HepG2 (cell line): ENCODE results near the gene RNF213. TPM values are rescaled to one million over a fixed set of nuclear protein-coding genes. Genes with fewer than 3 reads are reported as not detected.
A peak's percentile ranks its signal among the peaks of the same experiment; 100 is the strongest.

Source experiments
- FOXP1 ChIP-seq, 2 experiments: fragments of 450-650 bp in 1 of 2; IDR thresholded peaks; 2 replicates each; pipeline ENCODE4 v1.6.1; 2017 to 2018; ENCODE audit warnings: antibody characterized with exemption in 1 of 2
- NCOA1 ChIP-seq: sonication (generic); formaldehyde crosslinking; IDR thresholded peaks from 2 replicates; pipeline ENCODE4 v1.9.0; 2021; ENCODE audit warnings: missing genetic modification reagents
- NRL ChIP-seq: sonication (generic); formaldehyde crosslinking; IDR thresholded peaks from 2 replicates; pipeline ENCODE4 v1.5.0; 2020; ENCODE audit warnings: missing genetic modification reagents, mild to moderate bottlenecking, moderate library complexity, borderline replicate concordance
- PLRG1 ChIP-seq: fragments of 450-650 bp; conservative IDR thresholded peaks from 2 replicates; pipeline ENCODE4 v1.6.1; 2016
- RFXAP ChIP-seq: sonication (generic); formaldehyde crosslinking; IDR thresholded peaks from 2 replicates; pipeline ENCODE4 v1.4.0; 2020; ENCODE audit warnings: missing genetic modification reagents, borderline replicate concordance
- TEF ChIP-seq: sonication (generic); formaldehyde crosslinking; IDR thresholded peaks from 2 replicates; pipeline ENCODE4 v1.5.0; 2020; ENCODE audit warnings: missing genetic modification reagents
- TSC22D2 ChIP-seq: sonication (generic); formaldehyde crosslinking; IDR thresholded peaks from 2 replicates; pipeline ENCODE4 v1.5.1; 2020; ENCODE audit warnings: missing genetic modification reagents, mild to moderate bottlenecking, borderline replicate concordance
- ZNF670 ChIP-seq: sonication (generic); formaldehyde crosslinking; IDR thresholded peaks from 2 replicates; pipeline ENCODE4 v1.8.0; 2022; ENCODE audit warnings: mild to moderate bottlenecking, missing genetic modification reagents, borderline replicate concordance
- ZSCAN12 ChIP-seq: sonication (generic); formaldehyde crosslinking; IDR thresholded peaks from 2 replicates; pipeline ENCODE4 v1.9.0; 2021; ENCODE audit warnings: mild to moderate bottlenecking, missing genetic modification reagents
- polyA plus RNA-seq, 8 experiments: library from polyadenylated mRNA; depleted of rRNA in 3 of 8; stranded (reverse) in 7 of 8; unstranded in 1 of 8; fragments of >200 nt; fragmentation: Illumina TruSeq in 4 of 8; extraction: Trizol in 4 of 8; gene quantifications; 2 replicates each; pipeline versions ENCODE4 v1.2.1 to v1.2.3, GENCODE V29; 2011 to 2016; ENCODE audit warnings: low read depth in 4 of 8, missing spikeins in 1 of 8, mixed read lengths in 1 of 8; ENCODE audit not compliant: insufficient read depth in 1 of 8
- total RNA-seq, 5 experiments: library from RNA; depleted of rRNA; stranded (reverse); fragments of >200 nt; fragmentation: Illumina TruSeq; extraction: Trizol; gene quantifications; 2 replicates each; pipeline ENCODE4 v1.2.3, GENCODE V29; 2016; ENCODE audit warnings: low read depth in 1 of 5
- TF ChIP-seq, protein P1 (sequence below): sonication (generic); formaldehyde crosslinking; IDR thresholded peaks from 2 replicates; pipeline ENCODE4 v1.5.1; 2020; ENCODE audit warnings: mild to moderate bottlenecking, missing genetic modification reagents, borderline replicate concordance
- TF ChIP-seq, protein P2 (sequence below): sonication (generic); formaldehyde crosslinking; IDR thresholded peaks from 2 replicates; pipeline ENCODE4 v1.4.0; 2020; ENCODE audit warnings: mild to moderate bottlenecking, missing genetic modification reagents, borderline replicate concordance

RNF213 gene
- total and polyA plus RNA-seq, 2 of the 13 experiments (the other 11 are each of a cell fraction or from before 2014, with no cell fraction given) = 38.6 to 38.7 TPM

DNA sequence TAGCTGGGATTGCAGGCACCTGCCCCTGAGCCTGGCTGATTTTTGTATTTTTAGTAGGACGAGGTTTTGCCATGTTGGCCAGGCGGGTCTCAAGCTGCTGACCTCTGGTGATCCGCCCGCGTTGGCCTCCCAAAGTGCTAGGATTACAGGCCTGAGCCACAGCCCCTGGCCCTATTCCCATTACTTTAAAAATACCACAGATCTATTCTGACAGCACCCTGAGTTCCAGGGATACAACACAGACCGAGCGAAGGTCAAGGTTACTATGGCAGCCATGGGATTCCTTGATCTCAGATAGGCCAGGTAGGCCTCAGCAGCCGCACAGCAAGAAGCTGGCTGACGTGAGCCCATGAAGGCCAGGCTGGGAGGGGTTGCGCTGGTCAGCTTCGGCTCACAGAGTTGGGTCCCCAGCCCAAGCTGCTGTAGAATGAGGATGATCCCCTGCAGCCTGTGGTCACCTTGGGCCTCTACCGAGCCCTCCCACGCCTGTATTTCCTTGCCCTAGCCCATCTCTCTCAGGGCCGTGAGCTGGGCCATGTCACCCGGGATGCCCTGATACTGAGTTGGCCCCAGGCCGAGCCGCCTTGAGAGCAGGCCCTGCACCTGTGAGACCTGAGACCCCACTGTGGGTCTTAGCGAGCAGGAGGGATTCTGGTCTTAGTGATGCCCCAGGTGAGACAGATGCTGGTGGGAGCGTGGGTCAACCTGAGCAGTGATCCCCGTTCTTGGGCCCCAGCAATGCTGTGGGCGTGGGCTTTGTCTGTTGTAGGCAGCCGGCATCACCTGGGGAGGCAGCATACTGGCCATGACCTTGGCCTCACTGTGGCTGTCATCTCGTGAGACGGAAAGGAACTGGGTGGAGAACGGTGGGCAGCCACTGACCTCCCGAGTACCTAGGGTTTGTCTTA is 16.9 kb upstream of the RNF213 start (continued):
- TF ChIP-seq, protein P1, sequence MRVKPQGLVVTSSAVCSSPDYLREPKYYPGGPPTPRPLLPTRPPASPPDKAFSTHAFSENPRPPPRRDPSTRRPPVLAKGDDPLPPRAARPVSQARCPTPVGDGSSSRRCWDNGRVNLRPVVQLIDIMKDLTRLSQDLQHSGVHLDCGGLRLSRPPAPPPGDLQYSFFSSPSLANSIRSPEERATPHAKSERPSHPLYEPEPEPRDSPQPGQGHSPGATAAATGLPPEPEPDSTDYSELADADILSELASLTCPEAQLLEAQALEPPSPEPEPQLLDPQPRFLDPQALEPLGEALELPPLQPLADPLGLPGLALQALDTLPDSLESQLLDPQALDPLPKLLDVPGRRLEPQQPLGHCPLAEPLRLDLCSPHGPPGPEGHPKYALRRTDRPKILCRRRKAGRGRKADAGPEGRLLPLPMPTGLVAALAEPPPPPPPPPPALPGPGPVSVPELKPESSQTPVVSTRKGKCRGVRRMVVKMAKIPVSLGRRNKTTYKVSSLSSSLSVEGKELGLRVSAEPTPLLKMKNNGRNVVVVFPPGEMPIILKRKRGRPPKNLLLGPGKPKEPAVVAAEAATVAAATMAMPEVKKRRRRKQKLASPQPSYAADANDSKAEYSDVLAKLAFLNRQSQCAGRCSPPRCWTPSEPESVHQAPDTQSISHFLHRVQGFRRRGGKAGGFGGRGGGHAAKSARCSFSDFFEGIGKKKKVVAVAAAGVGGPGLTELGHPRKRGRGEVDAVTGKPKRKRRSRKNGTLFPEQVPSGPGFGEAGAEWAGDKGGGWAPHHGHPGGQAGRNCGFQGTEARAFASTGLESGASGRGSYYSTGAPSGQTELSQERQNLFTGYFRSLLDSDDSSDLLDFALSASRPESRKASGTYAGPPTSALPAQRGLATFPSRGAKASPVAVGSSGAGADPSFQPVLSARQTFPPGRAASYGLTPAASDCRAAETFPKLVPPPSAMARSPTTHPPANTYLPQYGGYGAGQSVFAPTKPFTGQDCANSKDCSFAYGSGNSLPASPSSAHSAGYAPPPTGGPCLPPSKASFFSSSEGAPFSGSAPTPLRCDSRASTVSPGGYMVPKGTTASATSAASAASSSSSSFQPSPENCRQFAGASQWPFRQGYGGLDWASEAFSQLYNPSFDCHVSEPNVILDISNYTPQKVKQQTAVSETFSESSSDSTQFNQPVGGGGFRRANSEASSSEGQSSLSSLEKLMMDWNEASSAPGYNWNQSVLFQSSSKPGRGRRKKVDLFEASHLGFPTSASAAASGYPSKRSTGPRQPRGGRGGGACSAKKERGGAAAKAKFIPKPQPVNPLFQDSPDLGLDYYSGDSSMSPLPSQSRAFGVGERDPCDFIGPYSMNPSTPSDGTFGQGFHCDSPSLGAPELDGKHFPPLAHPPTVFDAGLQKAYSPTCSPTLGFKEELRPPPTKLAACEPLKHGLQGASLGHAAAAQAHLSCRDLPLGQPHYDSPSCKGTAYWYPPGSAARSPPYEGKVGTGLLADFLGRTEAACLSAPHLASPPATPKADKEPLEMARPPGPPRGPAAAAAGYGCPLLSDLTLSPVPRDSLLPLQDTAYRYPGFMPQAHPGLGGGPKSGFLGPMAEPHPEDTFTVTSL (CRISPR knock-in tag) = no peak
- no peak for TF ChIP-seq NCOA1 (CRISPR knock-in tag)
- no peak for TF ChIP-seq ZNF670 (CRISPR knock-in tag)
- TF ChIP-seq RFXAP (CRISPR knock-in tag) = no peak
- TF ChIP-seq NRL (CRISPR knock-in tag) = 0 out of 2 replicates have a peak, but pooled peaks have one; percentile 27
- no peak for TF ChIP-seq PLRG1
- TF ChIP-seq ZSCAN12 (CRISPR knock-in tag) = no peak
- TF ChIP-seq FOXP1 (IDR thresholded peaks at IDR 0.05) = no peak
- TF ChIP-seq FOXP1 (CRISPR knock-in tag; IDR thresholded peaks at IDR 0.05) = no peak
- TF ChIP-seq, protein P2, sequence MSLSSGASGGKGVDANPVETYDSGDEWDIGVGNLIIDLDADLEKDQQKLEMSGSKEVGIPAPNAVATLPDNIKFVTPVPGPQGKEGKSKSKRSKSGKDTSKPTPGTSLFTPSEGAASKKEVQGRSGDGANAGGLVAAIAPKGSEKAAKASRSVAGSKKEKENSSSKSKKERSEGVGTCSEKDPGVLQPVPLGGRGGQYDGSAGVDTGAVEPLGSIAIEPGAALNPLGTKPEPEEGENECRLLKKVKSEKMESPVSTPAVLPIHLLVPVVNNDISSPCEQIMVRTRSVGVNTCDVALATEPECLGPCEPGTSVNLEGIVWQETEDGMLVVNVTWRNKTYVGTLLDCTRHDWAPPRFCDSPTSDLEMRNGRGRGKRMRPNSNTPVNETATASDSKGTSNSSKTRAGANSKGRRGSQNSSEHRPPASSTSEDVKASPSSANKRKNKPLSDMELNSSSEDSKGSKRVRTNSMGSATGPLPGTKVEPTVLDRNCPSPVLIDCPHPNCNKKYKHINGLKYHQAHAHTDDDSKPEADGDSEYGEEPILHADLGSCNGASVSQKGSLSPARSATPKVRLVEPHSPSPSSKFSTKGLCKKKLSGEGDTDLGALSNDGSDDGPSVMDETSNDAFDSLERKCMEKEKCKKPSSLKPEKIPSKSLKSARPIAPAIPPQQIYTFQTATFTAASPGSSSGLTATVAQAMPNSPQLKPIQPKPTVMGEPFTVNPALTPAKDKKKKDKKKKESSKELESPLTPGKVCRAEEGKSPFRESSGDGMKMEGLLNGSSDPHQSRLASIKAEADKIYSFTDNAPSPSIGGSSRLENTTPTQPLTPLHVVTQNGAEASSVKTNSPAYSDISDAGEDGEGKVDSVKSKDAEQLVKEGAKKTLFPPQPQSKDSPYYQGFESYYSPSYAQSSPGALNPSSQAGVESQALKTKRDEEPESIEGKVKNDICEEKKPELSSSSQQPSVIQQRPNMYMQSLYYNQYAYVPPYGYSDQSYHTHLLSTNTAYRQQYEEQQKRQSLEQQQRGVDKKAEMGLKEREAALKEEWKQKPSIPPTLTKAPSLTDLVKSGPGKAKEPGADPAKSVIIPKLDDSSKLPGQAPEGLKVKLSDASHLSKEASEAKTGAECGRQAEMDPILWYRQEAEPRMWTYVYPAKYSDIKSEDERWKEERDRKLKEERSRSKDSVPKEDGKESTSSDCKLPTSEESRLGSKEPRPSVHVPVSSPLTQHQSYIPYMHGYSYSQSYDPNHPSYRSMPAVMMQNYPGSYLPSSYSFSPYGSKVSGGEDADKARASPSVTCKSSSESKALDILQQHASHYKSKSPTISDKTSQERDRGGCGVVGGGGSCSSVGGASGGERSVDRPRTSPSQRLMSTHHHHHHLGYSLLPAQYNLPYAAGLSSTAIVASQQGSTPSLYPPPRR (CRISPR knock-in tag) = no peak
- TF ChIP-seq TSC22D2 (CRISPR knock-in tag) = no peak
- TF ChIP-seq TEF (CRISPR knock-in tag) = no peak
